ENCODE measurements around the gene BHLHE23. TPM values are rescaled to one million over a fixed set of nuclear protein-coding genes. Genes with fewer than 3 reads are reported as not detected.

Gene BHLHE23
- total RNA-seq, 1 experiment from 2014 or later = not detected

DNA sequence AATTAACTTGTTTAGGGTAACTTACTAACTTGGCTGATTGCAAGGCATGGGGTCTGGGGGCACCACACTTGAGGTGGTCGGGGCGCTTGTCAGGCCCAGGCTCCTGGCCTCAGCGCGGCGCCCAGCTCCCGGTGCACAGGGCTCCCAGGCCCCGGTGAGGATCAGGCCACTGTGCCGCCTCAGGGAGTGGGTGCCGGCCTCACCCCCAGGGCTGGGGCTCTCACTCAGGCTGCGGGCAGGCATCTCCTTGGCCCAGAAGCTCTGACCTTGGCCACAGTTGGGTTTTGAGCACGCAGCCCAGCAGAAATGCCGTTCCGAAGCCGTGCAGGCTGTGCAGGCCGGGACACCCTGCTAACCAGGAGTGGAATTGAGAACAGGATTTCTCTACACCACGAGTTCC is 37.8 kb upstream of the BHLHE23 start:
- no peak for ATAC-seq
- Histone ChIP-seq H4K20me1 (ENCODE audit: insufficient read depth) (no peaks in the 10 kb centered on the region), H3K4me3 (replicated peaks in 1 of 2; ENCODE audit: low read depth in 1 of 2, low read length in 2 of 2) (no peak overlapping the region), H3K27ac (ENCODE audit: low read depth, low read length) (no peak overlapping the region), H2AFZ (ENCODE audit: low read depth, low read length, poor library complexity, severe bottlenecking) (no peak overlapping the region), H3K4me1 (ENCODE audit: control insufficient read depth in 1 of 2, insufficient read depth in 2 of 2, low read length in 2 of 2) (no peaks in the 10 kb centered on the region), H3K36me3 (ENCODE audit: control insufficient read depth in 1 of 2, insufficient read depth in 2 of 2, low read length in 2 of 2) (no peaks in the 10 kb centered on the region), H3K9me3 (ENCODE audit: control insufficient read depth in 1 of 2, insufficient read depth in 1 of 2, low read depth in 1 of 2, low read length in 2 of 2) (no peaks in the 10 kb centered on the region; a peak in 1 of 4 replicates), H3K9ac (ENCODE audit: low read length) (no peak overlapping the region), H3K4me2 (ENCODE audit: low read length) (no peak overlapping the region), H3K27me3 (ENCODE audit: insufficient read depth, low read length) (peaks cover 27% of the 10 kb centered on the region), H3K79me2 (ENCODE audit: insufficient read depth, low read length) (no peaks in the 10 kb centered on the region), H3K9me2 (ENCODE audit: insufficient read depth) (no peaks in the 10 kb centered on the region)
- BruUV-seq (replicated peaks) = no TSS peak
- CTCF ChIA-PET = no interaction called here
- intact Hi-C loops (cut with micrococcal nuclease) = no loop called here
- no peak for DNase-seq (ENCODE audit: low read depth, low spot score)
- TF ChIP-seq EGR1 (IDR thresholded peaks at IDR 0.05; ENCODE audit: low read depth) (no peak), POLR2AphosphoS5 (IDR thresholded peaks at IDR 0.05; ENCODE audit: low read depth, low read length) (no peak), POLR2A (IDR thresholded peaks at IDR 0.05; ENCODE audit: borderline replicate concordance, extremely low read depth, insufficient read depth, insufficient read length) (no peak), CEBPB (IDR thresholded peaks at IDR 0.05; ENCODE audit: low read depth) (no peak), EZH2 (IDR thresholded peaks at IDR 0.05) (no peak), ELF1 (IDR thresholded peaks at IDR 0.05; ENCODE audit: borderline replicate concordance, low read depth) (no peak), FOSL1 (IDR thresholded peaks at IDR 0.05; ENCODE audit: low read depth) (no peak), YY1 (IDR thresholded peaks at IDR 0.05; ENCODE audit: extremely low read depth, insufficient replicate concordance, low read depth, low read length) (no peak), RAD21 (IDR thresholded peaks at IDR 0.05; ENCODE audit: low read depth) (no peak)
- TF ChIP-seq, protein P1, sequence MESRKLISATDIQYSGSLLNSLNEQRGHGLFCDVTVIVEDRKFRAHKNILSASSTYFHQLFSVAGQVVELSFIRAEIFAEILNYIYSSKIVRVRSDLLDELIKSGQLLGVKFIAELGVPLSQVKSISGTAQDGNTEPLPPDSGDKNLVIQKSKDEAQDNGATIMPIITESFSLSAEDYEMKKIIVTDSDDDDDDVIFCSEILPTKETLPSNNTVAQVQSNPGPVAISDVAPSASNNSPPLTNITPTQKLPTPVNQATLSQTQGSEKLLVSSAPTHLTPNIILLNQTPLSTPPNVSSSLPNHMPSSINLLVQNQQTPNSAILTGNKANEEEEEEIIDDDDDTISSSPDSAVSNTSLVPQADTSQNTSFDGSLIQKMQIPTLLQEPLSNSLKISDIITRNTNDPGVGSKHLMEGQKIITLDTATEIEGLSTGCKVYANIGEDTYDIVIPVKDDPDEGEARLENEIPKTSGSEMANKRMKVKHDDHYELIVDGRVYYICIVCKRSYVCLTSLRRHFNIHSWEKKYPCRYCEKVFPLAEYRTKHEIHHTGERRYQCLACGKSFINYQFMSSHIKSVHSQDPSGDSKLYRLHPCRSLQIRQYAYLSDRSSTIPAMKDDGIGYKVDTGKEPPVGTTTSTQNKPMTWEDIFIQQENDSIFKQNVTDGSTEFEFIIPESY (IDR thresholded peaks at IDR 0.05; ENCODE audit: extremely low read depth, insufficient replicate concordance, low read length) = no peak
- TF ChIP-seq, protein P2, sequence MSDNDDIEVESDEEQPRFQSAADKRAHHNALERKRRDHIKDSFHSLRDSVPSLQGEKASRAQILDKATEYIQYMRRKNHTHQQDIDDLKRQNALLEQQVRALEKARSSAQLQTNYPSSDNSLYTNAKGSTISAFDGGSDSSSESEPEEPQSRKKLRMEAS (IDR thresholded peaks at IDR 0.05) = no peak
- POLR2A ChIA-PET = no interaction called here
- RAD21 ChIA-PET (ENCODE audit: low non-redundant PET in 1 of 2, low total read pairs in 2 of 2, uncharacterized antibody in 2 of 2, unreplicated experiment in 2 of 2) = interaction anchor here in 1 of 2 experiments (0.5 kb wide), 1 partner anchor 72 kb away, joined by 5 read pairs; no protein-coding TSS in a partner anchor

Data from HCT116 (cell line).